ENCODE results near the gene MIX23. TPM values are rescaled to one million over a fixed set of nuclear protein-coding genes. Genes with fewer than 3 reads are reported as not detected.

Gene MIX23
- total RNA-seq, 1 donor from 2014 or later = 18.3 TPM

DNA sequence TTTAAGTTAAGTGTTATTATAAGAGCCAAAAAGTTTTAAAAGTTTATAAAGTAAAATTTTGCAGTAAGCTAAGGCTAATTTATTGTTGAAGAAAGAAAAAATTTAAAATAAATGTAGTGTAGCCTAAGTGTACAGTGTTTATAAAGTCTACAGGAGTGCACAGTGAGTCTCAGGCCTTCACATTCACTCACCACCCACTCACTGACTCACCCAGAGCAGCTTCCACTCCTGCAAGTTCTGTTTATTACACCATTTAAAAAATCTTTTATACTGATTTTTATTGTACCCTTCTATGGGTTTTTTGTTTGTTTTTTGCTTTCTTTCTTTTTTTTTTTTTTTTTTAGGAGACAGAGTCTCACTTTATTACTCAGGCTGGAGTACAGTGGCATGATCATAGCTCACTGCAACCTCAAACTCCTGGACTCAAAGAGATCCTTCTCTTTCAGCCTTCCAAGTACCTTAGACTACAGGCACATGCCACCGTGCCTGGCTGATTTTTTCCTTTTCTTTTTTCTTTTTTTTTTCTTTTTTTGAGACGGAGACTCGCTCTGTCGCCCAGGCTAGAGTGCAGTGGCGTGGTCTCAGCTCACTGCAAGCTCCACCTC, 32.1 kb downstream of the MIX23 start:
- no peak overlapping the region for H3K4me3 ChIP-seq
- no peak overlapping the region for H3K27ac ChIP-seq
- no peaks in the 10 kb centered on the region for H3K27me3 ChIP-seq (ENCODE audit: low read depth)
- TF ChIP-seq, protein P1, sequence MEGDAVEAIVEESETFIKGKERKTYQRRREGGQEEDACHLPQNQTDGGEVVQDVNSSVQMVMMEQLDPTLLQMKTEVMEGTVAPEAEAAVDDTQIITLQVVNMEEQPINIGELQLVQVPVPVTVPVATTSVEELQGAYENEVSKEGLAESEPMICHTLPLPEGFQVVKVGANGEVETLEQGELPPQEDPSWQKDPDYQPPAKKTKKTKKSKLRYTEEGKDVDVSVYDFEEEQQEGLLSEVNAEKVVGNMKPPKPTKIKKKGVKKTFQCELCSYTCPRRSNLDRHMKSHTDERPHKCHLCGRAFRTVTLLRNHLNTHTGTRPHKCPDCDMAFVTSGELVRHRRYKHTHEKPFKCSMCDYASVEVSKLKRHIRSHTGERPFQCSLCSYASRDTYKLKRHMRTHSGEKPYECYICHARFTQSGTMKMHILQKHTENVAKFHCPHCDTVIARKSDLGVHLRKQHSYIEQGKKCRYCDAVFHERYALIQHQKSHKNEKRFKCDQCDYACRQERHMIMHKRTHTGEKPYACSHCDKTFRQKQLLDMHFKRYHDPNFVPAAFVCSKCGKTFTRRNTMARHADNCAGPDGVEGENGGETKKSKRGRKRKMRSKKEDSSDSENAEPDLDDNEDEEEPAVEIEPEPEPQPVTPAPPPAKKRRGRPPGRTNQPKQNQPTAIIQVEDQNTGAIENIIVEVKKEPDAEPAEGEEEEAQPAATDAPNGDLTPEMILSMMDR (IDR thresholded peaks at IDR 0.05) = no peak
- H3K36me3 ChIP-seq = no peaks in the 10 kb centered on the region
- DNase-seq (no peak), ATAC-seq (no peak)
- no peaks in the 10 kb centered on the region for H3K4me1 ChIP-seq
- intact Hi-C loops (cut with DNase I) = no loop called here
- H3K9me3 ChIP-seq = no peaks in the 10 kb centered on the region

DNA sequence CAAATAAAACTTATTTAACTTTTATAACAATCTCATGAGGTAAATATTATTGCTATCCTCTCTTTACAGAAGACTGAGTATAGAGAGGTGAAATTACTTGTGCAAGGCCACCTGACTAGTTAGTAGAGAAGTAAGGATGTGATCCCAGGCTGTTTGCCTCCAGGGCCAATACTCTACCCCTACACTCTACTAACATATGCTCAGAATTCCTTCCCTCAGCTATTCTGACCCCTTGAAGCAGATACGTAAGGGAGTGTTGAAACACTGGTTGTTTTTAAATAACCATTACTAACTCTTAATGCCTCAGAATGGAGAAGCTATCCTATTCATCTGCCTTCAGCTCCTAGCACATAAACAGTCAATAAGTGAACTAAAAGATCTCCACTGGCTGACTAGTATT, 33.9 kb downstream of the MIX23 start:
- intact Hi-C loops (cut with DNase I) = no loop called here
- Histone ChIP-seq H3K27me3 (ENCODE audit: low read depth) (no peaks in the 10 kb centered on the region), H3K4me3 (no peak overlapping the region), H3K27ac (no peak overlapping the region), H3K4me1 (no peaks in the 10 kb centered on the region), H3K36me3 (no peaks in the 10 kb centered on the region), H3K9me3 (no peaks in the 10 kb centered on the region)
- ATAC-seq (no peak), DNase-seq (no peak)
- TF ChIP-seq, protein P1 (IDR thresholded peaks at IDR 0.05) = no peak

DNA sequence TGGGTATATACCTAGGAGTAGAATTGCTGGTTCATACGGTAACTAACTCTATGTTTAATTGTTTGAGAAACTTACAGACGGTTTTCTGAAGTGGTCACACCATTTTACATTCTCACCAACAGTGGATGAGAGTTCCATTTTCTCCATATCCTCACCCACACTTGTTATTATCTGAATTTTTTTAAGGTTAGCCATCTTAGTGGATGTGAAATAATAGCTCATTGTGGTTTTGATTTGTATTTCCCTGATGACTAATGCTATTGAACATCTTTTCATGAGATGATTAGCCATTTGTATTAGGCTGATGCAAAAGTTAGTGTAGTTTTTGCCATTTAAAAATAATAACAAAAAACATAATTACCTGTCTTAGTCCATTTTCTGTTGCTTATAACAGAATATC, 39.4 kb downstream of the MIX23 start:
- no peak for DNase-seq
- intact Hi-C loops (cut with DNase I) = no loop called here
- no peaks in the 10 kb centered on the region for H3K9me3 ChIP-seq
- H3K4me3 ChIP-seq = no peak overlapping the region
- ATAC-seq = no peak
- no peak overlapping the region for H3K27ac ChIP-seq
- H3K4me1 ChIP-seq = no peaks in the 10 kb centered on the region
- TF ChIP-seq, protein P1 (IDR thresholded peaks at IDR 0.05) = no peak
- no peaks in the 10 kb centered on the region for H3K27me3 ChIP-seq (ENCODE audit: low read depth)
- H3K36me3 ChIP-seq = no peaks in the 10 kb centered on the region

DNA sequence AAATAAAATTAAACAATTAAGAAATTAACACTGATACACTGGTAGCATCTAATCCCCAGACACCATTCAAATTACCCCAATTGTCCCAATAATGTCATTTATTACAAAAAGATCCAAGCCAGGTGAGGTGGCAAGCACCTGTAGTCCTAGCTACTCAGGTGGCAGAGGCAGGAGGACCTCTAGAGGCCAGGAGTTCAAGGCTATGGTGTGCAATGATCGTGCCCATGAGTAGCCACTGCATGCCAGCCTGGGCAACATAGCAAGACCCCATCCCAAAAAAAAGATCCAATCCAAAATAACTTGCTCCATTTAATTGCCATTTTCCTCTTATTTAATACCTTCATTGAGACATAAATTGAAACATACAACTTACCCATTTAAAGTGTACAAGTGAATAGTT, 40.2 kb downstream of the MIX23 start:
- no peaks in the 10 kb centered on the region for H3K9me3 ChIP-seq
- H3K4me1 ChIP-seq = no peaks in the 10 kb centered on the region
- DNase-seq = no peak
- intact Hi-C loops (cut with DNase I) = no loop called here
- no peak for ATAC-seq
- TF ChIP-seq, protein P1 (IDR thresholded peaks at IDR 0.05) = no peak
- H3K27me3 ChIP-seq (ENCODE audit: low read depth) = no peaks in the 10 kb centered on the region
- H3K27ac ChIP-seq = no peak overlapping the region
- H3K36me3 ChIP-seq = no peaks in the 10 kb centered on the region
- H3K4me3 ChIP-seq = no peak overlapping the region

DNA sequence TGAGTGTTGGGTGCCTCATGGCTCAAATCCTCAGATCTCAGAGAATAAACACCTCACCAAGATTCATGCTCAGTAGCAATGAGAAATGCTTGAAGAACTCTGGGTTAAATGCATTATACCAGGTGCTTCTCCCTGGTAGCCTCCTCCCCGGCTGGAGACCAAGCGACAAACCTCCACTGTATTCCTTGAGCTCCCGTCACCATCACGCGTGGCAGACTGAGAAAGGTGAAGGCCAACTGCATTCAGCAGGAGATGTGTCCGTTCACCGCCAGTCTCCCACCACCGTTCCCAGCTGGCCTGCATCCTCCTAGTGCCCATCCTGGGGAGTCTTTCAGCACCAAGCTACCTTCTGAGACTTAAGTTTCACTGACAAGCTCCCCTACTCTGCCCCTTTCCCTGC, 50.5 kb downstream of the MIX23 start:
- Histone ChIP-seq H3K27ac (no peak overlapping the region), H3K9me3 (no peaks in the 10 kb centered on the region), H3K27me3 (ENCODE audit: low read depth) (no peaks in the 10 kb centered on the region), H3K36me3 (no peaks in the 10 kb centered on the region), H3K4me3 (no peak overlapping the region), H3K4me1 (no peaks in the 10 kb centered on the region)
- intact Hi-C loops (cut with DNase I) = no loop called here
- ATAC-seq (no peak), DNase-seq (no peak)
- TF ChIP-seq, protein P1 (IDR thresholded peaks at IDR 0.05) = no peak
